ENCODE data around the gene SLC25A53.

SLC25A53 gene

DNA sequence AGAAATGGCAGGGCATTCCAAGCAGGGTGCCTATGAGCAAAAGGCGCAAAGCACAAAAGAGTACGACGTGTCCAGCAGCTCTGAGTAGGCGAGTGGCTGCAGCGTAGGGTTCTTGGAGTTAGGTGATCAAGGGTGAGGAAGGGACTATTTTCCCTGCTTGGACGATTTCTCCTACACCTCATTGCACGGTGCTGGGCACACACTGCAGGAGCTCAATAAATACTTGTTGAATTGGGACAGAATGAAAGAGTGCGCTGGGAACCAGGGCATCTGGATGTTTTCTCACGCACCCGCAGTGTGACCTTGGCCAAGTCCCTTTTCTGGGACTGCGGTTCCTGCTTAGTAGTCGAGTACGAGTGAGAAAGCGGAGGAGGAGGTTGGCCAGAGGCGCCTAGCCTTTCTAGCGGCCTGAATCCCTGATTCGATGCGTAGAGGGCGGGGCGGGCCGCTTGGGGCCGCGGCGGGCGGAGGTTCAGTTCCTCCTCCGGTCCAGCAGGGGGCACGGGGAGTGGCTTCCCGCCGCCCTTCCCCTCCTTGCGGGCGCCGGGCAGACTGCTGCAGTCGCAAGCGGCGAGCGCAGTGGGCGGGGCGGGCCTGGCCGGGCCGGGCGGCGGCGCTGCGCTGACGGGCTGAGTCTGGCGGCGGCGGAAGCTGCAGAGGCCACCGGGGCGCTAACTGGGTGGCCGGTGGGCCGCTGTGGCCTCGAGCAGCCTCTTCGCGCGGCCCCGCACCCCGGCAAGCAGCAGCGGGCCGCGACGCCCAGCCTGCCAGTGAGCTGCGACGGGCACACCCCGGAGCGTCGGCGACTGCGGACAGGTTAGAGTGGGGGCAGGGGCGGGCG lies 9.3 kb upstream of the SLC25A53 start, which contains the start of gene FAM199X:
FAM199X (plus strand) TSS at position 560 of the 841 bp plus-strand sequence. CDS start 333 bp downstream, outside the sequence.
- no peak for TF ChIP-seq GATA2 (IDR thresholded peaks at IDR 0.05; ENCODE audit: low read depth, low read length)
- no peak for TF ChIP-seq GATA3 (IDR thresholded peaks at IDR 0.05; ENCODE audit: low read depth, low read length)

GRCh38 chrX:104151037-104151436 lies 5.8 kb downstream of the SLC25A53 start:
- TF ChIP-seq GATA3 (IDR thresholded peaks at IDR 0.05; ENCODE audit: low read depth, low read length) = no peak
- TF ChIP-seq GATA2 (IDR thresholded peaks at IDR 0.05; ENCODE audit: low read depth, low read length) = no peak

DNA sequence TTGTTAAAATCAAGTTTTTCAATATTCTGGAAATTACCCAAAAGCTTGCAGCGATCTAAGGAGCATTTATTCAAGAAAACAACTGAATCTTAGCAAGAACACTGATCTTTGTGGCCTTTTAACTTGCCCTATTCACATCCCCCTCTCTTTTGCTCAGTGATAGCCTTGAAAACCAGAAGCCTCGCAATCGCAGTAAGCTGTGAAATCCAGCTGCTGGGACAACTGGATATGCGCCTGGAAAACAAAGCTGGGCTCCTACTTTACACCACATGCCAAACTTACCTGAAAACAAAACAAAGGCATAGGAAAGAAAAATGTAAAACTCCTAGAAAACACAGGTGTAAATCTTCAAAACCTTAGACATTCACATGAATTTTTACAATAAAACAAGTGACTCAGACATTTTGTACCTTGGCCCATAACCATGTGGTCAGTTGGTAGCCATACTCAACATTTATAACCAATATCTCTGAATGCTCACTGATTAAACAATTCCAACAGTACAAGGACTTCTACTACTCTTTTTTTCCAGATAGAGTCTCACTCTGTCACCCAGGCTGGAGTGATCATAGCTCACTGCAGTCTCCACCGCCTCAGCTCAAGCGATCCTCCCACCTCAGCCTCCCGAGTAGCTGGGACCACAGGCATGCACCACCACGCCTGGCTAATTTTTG lies 15.6 kb downstream of the SLC25A53 start:
- TF ChIP-seq GATA3 (IDR thresholded peaks at IDR 0.05; ENCODE audit: low read depth, low read length) (no peak), GATA2 (IDR thresholded peaks at IDR 0.05; ENCODE audit: low read depth, low read length) (no peak)

DNA sequence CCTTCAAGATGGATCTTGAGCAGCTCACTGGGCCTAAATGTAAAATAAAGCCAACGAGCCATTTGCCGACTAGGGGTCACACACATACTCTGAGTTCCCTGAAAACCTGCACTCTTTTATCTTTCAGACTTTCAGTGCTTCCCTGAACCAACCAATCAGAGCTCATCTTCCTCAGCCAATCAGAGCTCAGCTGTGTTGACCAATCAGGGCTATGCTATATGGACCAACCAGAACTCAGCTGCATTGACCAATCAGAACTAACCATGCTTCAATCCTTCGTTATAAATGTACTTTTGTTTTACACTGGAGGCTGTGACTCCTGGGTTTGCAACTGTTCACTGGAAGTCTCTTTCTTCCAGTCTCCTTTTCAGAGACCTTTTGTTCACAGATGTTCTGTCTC lies 19.3 kb downstream of the SLC25A53 start:
- no peak for TF ChIP-seq GATA2 (IDR thresholded peaks at IDR 0.05; ENCODE audit: low read depth, low read length)
- no peak for TF ChIP-seq GATA3 (IDR thresholded peaks at IDR 0.05; ENCODE audit: low read depth, low read length)

- TF ChIP-seq GATA3 (IDR thresholded peaks at IDR 0.05; ENCODE audit: low read depth, low read length) (no peak), GATA2 (IDR thresholded peaks at IDR 0.05; ENCODE audit: low read depth, low read length) (no peak)
These were observed 20.4 kb downstream of the SLC25A53 start for GRCh38 chrX:104136241-104137019.

- TF ChIP-seq GATA2 (IDR thresholded peaks at IDR 0.05; ENCODE audit: low read depth, low read length) (no peak), GATA3 (IDR thresholded peaks at IDR 0.05; ENCODE audit: low read depth, low read length) (no peak)
These were observed 21.1 kb downstream of the SLC25A53 start for GRCh38 chrX:104135677-104136076.

DNA sequence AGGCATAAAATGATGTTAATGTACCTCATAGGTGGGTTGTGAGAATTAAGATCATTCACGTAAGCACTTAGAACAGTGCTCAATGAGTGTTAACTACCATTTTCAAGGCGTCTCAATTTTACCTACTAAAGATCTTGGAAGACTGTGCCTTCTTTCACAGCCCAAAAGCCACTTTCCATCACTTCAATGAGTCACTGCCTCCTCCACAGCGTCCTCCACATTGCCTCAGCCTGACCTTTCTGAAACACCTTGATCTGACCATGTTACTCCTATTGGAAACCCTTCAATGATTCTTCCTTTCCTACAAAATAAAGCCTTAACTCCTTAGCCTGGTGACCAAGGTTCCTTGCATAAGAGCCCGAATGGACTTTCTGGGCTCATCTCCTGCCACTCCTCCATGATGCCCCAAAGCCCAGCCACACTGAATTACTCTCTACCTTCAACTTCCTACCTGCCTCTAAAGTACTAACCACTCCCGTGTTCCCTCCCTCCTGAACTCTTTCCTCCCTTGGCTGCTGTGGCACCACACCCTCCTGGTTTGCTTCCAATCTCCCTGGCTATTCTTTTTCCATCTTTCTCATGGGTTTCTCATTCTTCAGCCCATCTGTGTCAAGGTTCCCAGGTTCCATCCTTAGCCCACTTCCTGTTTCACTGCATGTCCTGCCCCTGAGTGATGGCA lies 22.1 kb downstream of the SLC25A53 start:
- TF ChIP-seq GATA3 (IDR thresholded peaks at IDR 0.05; ENCODE audit: low read depth, low read length) = no peak

- TF ChIP-seq GATA3 (IDR thresholded peaks at IDR 0.05; ENCODE audit: low read depth, low read length) (no peak), GATA2 (IDR thresholded peaks at IDR 0.05; ENCODE audit: low read depth, low read length) (no peak)
These were observed 26.0 kb downstream of the SLC25A53 start for GRCh38 chrX:104130808-104131207.

- TF ChIP-seq GATA3 (IDR thresholded peaks at IDR 0.05; ENCODE audit: low read depth, low read length) (no peak), GATA2 (IDR thresholded peaks at IDR 0.05; ENCODE audit: low read depth, low read length) (no peak)
These were observed 30.0 kb downstream of the SLC25A53 start for GRCh38 chrX:104126856-104127255.

DNA sequence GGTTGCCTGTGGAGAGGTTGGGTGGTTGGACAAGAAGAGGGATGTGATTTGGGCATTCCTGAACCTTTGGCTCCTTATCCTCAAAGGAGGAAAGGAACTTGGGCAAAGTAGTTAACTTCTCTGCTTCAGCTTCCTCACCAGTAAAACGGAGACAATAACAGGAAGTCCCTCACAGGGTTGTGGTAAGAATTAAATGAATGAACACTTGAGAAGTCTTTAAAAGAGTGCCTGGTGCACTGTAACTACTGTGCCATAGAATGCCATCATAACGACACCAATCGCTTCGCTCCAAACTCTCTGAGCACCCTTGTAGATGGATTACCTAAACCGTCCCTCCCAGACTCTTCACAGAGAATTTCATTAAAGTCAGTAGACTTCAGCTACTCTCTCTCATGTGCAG lies 34.0 kb downstream of the SLC25A53 start:
- TF ChIP-seq GATA2 (IDR thresholded peaks at IDR 0.05; ENCODE audit: low read depth, low read length) (no peak), GATA3 (IDR thresholded peaks at IDR 0.05; ENCODE audit: low read depth, low read length) (no peak)

GRCh38 chrX:104118765-104119164 lies 38.0 kb downstream of the SLC25A53 start:
- TF ChIP-seq GATA3 (IDR thresholded peaks at IDR 0.05; ENCODE audit: low read depth, low read length) (no peak), GATA2 (IDR thresholded peaks at IDR 0.05; ENCODE audit: low read depth, low read length) (no peak)

DNA sequence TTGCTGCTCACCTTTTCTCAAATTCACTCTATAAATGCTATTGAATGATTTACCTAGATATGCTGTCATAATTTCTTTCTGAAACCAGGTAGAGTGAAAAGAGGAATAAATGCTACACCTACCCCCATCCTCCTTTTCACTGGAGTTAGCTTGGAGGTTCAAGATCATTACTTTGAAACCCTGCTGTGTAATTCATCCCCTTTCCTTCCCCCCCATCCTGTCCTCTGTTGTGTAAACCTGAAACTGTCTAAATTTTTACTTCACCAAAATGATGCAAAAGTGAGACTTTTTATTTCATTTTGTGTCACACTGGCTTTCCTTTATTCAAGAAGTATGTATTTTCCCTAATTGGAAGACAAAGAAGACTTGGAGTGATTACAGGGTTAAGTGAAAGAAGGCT lies 39.0 kb downstream of the SLC25A53 start:
- TF ChIP-seq GATA2 (IDR thresholded peaks at IDR 0.05; ENCODE audit: low read depth, low read length) (no peak), GATA3 (IDR thresholded peaks at IDR 0.05; ENCODE audit: low read depth, low read length) (no peak)

DNA sequence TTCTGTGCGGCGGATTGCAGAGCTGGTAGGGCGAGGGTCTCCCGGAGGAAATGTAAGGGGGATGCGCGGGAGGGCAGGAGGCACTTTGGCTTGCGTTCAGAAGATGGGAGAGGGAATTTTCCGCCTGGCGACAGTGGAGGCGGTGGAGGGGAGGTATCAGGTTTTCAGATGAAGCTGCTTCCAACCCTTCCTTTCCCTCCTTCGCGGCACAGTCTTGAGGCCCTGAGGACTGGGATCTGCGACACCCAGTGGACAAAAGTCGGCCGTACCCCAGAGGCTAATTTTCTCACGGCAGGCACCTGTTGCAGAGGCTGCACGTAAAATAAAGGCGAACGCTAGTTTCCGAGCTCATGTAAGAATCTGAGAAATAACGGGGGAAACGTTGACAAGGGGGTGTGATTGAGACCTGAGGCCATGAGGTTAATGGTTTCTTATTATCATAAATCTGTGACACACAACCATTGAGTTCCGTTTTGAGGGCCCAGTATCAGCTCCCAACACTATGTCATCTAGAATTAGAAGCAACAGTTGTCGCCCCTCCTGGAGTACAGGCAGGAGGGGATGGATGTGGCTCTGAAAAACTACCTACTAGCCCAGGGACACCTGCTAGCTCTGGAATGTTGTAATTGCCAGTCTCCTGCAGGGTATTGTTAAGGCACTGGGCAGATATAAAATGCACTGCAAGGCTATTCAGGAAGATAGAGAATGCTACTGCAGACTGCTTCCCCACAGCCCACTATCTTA lies 43.4 kb downstream of the SLC25A53 start:
- no peak for TF ChIP-seq GATA2 (IDR thresholded peaks at IDR 0.05; ENCODE audit: low read depth, low read length)

All from SH-SY5Y (cell line).